GM19238 (cell line): ENCODE results near the gene RUNX1.

Experiments
- DNase-seq: peaks from one replicate; pipeline ENCODE4 v3.0.0; 2011; ENCODE audit warnings: low spot score; ENCODE audit not compliant: insufficient read length

RUNX1 gene

GRCh38 chr21:34884346-34884929, 164.7 kb downstream of the RUNX1 start:
- DNase-seq = no peak

DNA sequence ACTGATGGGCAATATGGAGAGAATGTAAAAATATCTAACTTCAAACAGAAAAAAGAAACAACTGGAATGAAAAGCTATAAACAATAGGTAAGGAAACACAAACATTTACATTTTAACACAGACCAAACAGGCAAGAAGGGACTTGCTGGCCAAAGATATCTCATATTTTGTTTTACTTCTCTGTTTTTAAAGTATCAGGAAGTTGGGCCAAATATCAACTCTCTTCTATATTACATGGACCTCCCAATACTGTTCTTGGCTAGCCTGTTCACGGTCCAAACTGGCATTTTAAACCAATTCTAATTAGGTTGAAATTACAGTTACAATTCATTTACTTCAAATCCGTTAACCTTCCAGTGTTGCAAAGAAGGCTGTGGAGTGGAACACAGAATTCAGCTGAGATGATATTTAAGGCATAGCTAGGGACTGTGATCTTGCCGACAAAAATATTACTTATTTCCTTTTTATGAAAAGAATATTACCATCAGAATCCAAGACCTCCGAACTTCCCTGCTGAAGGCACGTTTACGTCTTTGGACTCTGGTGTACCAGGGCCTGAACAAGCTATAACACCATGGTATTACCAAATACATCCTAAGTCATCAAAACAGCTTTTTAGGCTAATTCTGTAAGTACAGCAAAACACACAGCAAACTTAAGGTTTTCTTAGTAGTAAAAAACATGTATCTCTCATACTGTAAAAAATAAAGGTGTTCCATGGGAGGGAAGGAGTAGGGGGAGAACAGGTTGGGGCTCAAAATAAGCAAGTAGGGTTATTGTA, 165.4 kb downstream of the RUNX1 start:
- no peak for DNase-seq

GRCh38 chr21:34882719-34883131, 166.4 kb downstream of the RUNX1 start:
- no peak for DNase-seq

DNA sequence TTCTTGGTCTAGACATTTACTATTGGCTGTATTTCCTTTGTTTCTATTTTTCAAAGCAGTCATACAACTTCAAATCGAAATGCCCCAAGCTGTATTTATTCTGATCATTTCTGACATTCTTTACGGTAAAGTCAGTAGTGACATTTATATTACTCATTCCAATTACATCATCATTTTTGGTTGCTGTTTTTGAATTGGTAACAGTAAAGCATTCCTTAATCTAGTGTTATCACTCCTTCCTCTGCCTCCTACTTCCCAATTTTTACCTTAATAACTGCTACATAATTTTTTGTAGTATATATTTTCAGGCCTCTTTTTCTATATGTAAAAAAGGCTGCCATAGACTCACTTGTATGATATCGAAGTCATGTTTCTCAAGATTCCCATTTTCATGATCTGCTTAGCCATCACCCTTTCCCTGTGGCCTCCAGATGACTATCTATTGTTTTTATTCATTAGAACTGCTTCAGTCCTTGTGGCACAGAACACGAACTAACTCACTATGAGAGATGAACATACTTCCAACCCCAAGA, 167.2 kb downstream of the RUNX1 start:
- DNase-seq = no peak

- DNase-seq = no peak
These were observed 167.7 kb downstream of the RUNX1 start for GRCh38 chr21:34881421-34881820.

DNA sequence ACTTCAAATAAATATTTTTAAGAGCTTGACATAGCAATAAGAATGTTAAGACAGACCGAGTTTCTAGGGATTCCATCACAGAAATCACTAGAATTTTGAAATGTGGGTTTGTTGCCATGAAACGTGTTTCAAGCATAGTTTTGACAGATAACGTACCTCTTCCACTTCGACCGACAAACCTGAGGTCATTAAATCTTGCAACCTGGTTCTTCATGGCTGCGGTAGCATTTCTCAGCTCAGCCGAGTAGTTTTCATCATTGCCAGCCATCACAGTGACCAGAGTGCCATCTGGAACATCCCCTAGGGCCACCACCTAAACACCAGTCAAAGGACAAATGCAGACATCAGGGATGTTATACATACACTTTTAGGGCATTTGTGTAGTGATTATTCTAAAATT, 168.7 kb downstream of the RUNX1 start:
- no peak for DNase-seq

- no peak for DNase-seq
These were observed 170.2 kb downstream of the RUNX1 start for GRCh38 chr21:34878940-34879339.

DNA sequence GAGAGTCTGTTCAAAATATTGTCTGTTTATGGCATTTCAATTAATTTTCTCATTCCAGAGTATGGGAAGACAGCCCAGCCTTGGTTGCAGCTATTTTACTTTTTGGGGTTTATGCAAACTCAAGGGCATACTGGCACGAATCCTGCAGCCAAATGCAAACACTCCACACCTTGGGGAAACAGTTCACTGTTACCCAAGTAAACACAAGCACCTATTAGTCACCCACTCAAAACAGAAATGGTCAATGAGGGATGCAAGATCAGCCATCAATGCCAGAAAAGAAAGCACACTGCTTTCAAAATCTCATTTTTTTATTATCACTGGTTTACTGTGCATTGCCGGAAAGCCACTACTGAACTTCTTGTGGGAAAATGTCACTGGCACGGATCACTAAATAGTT, 170.6 kb downstream of the RUNX1 start:
- DNase-seq = no peak

DNA sequence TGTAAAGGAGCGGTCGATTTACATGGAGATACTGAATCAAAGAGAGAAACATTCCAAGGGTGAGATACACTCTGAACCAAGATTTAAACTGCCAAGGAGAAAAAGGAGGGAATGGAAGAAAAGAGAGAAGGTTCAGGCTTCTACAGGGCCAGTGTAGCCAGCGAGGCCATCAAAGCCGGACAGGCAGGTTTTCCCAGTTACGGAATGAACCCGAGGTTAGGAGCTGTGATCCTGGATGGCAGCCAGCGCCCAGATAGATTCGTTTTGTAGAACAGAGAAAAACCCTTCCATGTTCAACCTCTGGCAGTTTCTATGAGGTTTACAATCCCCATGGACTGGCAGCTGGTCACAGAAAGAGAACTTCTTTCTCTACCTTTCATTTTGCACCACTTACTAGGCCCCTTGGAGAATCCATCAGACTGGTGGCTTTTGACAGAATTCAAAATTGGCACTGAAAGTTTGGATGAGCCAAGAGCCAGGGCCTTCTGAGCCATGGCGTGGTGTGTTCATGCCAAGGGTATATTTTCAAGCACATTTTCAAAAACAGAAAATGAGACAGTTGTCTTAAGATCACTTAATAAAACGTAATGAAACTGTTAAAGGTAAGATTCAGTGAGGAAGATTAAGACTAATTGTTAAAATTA, 171.5 kb downstream of the RUNX1 start:
- no peak for DNase-seq

- DNase-seq = no peak
These were observed 173.3 kb downstream of the RUNX1 start for GRCh38 chr21:34875830-34876229.

GRCh38 chr21:34874684-34875513, 174.2 kb downstream of the RUNX1 start:
- DNase-seq = no peak

GRCh38 chr21:34871026-34871908, 177.8 kb downstream of the RUNX1 start:
- DNase-seq = no peak

- no peak for DNase-seq
These were observed 178.9 kb downstream of the RUNX1 start for GRCh38 chr21:34870246-34870645.

- DNase-seq = no peak
These were observed 179.6 kb downstream of the RUNX1 start for GRCh38 chr21:34869545-34869944.

GRCh38 chr21:34867785-34868184, 181.3 kb downstream of the RUNX1 start:
- DNase-seq = no peak

DNA sequence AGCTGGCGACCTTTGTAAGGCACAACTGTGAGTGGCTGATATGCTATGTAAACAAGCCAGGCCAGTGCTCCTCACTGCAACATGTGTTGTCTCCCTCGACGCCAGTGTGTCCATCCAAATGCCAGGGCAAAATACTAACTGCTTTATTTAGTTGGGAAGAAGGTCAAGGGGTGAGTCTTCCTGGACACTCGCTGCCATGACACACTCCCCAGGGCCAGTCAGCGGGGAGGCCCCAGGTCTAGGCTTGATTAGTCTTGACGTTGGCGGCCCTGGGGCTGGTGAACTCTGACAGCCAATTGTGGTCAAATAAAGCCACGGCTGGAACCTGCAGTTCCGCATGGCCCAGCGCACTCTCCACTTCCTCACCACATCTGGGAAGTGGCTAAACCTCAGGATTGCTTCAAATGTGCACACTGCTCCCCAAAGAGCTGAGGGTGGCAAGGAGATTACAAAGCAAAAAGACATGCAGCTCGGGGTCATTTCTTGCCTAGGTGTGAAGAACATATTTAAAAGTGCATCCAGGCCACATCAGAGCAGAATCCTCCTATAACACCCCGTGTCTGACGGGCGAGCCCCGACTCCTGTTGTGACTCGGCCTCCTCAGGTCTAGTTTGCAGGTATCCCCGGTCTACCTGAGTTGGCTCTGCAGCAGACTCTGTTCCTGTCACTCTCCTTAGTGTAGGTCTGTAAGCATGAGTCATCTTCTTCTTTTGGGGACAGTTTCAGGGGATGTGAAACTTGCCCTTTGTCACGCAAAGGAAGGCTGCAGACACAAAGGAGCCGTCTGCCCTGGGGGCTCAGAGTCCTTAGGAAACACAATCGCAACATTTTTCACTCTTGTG, 183.5 kb downstream of the RUNX1 start:
- DNase-seq = no peak

GRCh38 chr21:34864370-34865149, 184.5 kb downstream of the RUNX1 start:
- DNase-seq = no peak

GRCh38 chr21:34862951-34863350, 186.2 kb downstream of the RUNX1 start:
- no peak for DNase-seq

DNA sequence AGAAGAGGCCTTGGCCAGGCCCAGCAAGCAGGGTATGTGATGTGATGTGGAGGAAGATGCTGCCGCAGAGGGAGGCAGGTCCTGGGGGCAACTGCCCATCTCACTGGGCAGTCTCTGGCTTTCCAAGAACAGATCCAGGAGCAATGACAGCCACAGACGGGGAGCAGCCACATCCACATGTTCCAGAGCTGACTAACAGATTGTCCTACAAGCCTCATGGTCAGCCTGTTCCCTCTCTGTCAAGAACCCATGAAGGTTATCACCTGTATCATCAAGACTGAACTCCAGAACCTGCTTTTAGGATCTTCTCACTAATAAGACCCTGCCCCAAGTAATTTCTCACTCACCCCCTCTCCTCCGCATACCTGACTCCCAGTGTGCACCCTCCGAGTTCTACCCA, 187.8 kb downstream of the RUNX1 start:
- no peak for DNase-seq
